ENCODE results near the gene ADAMTS19.

ADAMTS19 gene

DNA sequence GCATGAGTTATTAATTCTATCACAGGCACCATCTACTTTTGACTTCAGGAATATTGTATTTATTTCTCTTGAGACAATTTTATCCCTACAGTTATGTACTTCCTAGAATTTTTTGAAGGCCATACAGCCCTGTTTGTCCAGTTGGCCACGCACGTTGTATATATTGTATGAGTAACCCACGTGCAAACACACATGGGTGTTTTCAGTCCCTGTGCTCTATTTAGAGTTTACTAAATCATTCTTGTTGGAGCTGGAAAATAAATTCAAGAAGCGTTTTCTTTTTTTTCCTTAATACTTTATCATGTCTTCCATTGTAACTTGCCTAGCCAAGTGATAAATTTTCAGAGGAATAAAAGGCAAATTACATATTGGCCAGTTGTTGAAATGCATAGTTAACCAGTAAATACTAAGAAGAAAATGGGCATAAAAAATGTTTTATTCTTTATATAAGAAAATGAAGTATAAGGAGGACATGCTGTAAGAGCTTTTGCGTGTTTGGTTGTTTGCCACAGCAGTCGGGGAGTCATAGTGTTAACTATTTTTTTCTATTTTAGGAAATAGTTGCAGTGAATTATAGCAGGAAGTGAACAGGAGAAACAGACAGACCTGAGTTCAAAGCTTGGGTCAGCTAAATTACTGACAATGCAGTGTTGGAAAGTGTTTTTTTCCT, 201.4 kb downstream of the ADAMTS19 start:
- Histone ChIP-seq H3K27me3 (replicated peaks; ENCODE audit: control insufficient read depth, insufficient read depth, low read length) (no peaks in the 10 kb centered on the region), H3K4me3 (replicated peaks; ENCODE audit: low read depth, low read length) (no peak overlapping the region), H3K36me3 (ENCODE audit: control insufficient read depth, insufficient read depth, low read length) (no peaks in the 10 kb centered on the region)
- DNase-seq (ENCODE audit: extremely low read depth, insufficient read length), result no peak
- TF ChIP-seq, protein P1, sequence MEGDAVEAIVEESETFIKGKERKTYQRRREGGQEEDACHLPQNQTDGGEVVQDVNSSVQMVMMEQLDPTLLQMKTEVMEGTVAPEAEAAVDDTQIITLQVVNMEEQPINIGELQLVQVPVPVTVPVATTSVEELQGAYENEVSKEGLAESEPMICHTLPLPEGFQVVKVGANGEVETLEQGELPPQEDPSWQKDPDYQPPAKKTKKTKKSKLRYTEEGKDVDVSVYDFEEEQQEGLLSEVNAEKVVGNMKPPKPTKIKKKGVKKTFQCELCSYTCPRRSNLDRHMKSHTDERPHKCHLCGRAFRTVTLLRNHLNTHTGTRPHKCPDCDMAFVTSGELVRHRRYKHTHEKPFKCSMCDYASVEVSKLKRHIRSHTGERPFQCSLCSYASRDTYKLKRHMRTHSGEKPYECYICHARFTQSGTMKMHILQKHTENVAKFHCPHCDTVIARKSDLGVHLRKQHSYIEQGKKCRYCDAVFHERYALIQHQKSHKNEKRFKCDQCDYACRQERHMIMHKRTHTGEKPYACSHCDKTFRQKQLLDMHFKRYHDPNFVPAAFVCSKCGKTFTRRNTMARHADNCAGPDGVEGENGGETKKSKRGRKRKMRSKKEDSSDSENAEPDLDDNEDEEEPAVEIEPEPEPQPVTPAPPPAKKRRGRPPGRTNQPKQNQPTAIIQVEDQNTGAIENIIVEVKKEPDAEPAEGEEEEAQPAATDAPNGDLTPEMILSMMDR (IDR thresholded peaks at IDR 0.05; ENCODE audit: insufficient read depth, low read length, poor library complexity, severe bottlenecking), result no peak

DNA sequence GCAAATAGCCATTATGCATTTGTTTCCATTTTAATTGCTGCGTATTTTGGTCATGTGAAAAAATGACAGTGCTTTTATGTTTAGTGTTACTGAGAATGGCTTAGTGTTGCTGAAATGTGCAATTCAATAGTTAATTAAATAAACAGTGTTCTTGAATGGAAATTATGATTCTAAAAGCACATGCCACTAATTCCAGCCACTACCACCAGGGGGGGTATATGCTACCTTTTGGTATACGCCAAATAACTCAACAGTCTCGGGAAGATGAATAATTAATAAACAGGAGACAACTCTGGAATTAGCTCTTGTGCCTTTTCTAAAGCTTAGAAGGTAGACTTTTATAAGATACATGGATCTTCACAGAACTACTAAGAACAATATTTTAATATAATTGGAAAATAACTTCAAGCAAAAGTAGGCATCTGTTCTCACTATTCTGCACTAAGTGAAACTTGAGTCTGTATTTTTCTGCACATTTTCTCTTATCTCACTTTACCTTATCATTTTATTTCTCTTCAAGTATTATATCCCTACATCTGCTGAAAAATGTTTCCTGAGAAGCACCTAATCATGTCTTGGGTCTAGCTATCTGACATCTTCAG, 204.3 kb downstream of the ADAMTS19 start:
- DNase-seq (ENCODE audit: extremely low read depth, insufficient read length), result peak; percentile 1
- H3K36me3 ChIP-seq (ENCODE audit: control insufficient read depth, insufficient read depth, low read length), result no peaks in the 10 kb centered on the region

DNA sequence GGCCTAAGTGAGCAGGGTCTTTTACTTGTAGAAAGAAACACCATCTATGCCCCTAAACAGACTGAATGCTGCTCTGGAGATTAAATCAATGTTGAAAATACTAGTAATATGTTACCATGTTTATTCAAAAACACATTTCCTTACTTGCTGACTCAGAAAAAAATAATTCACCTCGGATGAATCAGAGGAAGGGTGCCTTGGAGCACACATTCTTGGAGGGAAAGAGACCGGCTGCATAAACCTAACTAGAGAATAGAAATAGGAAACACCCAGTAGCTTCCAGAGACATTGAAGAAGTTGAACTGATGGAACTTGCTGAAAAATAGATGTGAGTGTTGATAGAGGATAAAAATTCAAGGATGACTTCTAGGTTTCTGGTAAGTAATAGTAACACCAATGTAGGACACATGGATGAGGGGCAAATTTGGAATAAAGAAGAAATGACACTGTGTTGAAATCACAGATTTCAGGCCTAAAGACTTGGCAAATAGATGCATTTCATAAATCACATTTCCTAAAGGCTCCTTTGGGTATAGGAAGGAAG, 210.9 kb downstream of the ADAMTS19 start:
- TF ChIP-seq, protein P1 (IDR thresholded peaks at IDR 0.05; ENCODE audit: insufficient read depth, low read length, poor library complexity, severe bottlenecking), result no peak
- Histone ChIP-seq H3K27me3 (replicated peaks; ENCODE audit: control insufficient read depth, insufficient read depth, low read length) (no peaks in the 10 kb centered on the region), H3K36me3 (ENCODE audit: control insufficient read depth, insufficient read depth, low read length) (no peaks in the 10 kb centered on the region), H3K4me3 (replicated peaks; ENCODE audit: low read depth, low read length) (no peak overlapping the region)
- DNase-seq (ENCODE audit: extremely low read depth, insufficient read length), result no peak

More for the DNA sequence above, 204.3 kb downstream of the ADAMTS19 start:
- Histone ChIP-seq H3K27me3 (replicated peaks; ENCODE audit: control insufficient read depth, insufficient read depth, low read length) (no peaks in the 10 kb centered on the region), H3K4me3 (replicated peaks; ENCODE audit: low read depth, low read length) (no peak overlapping the region)
- TF ChIP-seq, protein P1 (IDR thresholded peaks at IDR 0.05; ENCODE audit: insufficient read depth, low read length, poor library complexity, severe bottlenecking), result peak; percentile 86

DNA sequence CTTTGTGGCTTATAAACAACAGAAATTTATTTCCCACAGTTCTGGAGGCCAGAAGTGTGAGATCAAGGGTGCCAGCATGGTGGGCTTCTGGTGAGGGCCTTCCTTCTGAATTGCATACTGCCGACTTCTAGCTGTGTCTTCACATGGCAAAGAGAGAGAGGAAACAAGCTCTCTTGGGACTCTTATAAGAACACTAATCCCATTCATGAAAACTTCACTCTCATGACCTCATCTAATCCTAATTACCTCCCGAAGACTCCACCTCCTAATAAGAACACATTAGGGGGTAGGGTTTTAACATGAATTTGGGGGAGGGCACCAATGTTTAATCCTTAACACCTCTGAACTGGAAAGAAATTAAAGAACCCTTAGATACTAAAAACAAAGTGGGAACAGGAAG, 211.9 kb downstream of the ADAMTS19 start:
- no peak overlapping the region for H3K4me3 ChIP-seq (replicated peaks; ENCODE audit: low read depth, low read length)
- TF ChIP-seq, protein P1 (IDR thresholded peaks at IDR 0.05; ENCODE audit: insufficient read depth, low read length, poor library complexity, severe bottlenecking), result no peak
- no peak for DNase-seq (ENCODE audit: extremely low read depth, insufficient read length)
- H3K36me3 ChIP-seq (ENCODE audit: control insufficient read depth, insufficient read depth, low read length), result no peaks in the 10 kb centered on the region
- no peaks in the 10 kb centered on the region for H3K27me3 ChIP-seq (replicated peaks; ENCODE audit: control insufficient read depth, insufficient read depth, low read length)

DNA sequence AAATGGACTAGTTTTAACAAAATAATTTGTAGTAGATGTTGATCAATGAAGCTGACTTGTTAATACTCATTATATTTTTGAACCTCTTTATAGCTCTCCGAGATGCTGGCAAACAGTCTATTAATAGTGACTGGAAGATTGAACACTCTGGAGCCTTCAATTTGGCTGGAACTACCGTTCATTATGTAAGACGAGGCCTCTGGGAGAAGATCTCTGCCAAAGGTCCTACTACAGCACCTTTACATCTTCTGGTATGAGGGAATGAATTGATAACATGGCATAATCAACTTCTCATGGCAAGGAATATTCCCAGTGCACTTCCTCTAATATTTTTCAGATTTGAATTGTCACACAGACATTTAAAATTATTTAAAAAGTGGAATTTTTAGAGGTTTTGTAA, 219.6 kb downstream of the ADAMTS19 start:
- TF ChIP-seq, protein P1 (IDR thresholded peaks at IDR 0.05; ENCODE audit: insufficient read depth, low read length, poor library complexity, severe bottlenecking), result no peak
- no peaks in the 10 kb centered on the region for H3K36me3 ChIP-seq (ENCODE audit: control insufficient read depth, insufficient read depth, low read length)
- DNase-seq (ENCODE audit: extremely low read depth, insufficient read length), result no peak
- H3K4me3 ChIP-seq (replicated peaks; ENCODE audit: low read depth, low read length), result no peak overlapping the region
- no peaks in the 10 kb centered on the region for H3K27me3 ChIP-seq (replicated peaks; ENCODE audit: control insufficient read depth, insufficient read depth, low read length)
